ENCODE data around the gene CASP3. TPM values are rescaled to one million over a fixed set of nuclear protein-coding genes. Genes with fewer than 3 reads are reported as not detected.
"Not testable (repeated sequence)": the region's sequence is repeated elsewhere in the genome, so short reads cannot be mapped to it uniquely, and the experiment has no call there.

CASP3 gene
- polyA plus RNA-seq, 10 donors, result 36.8 to 52.6 (median 41.9) TPM

- no peak for DNase-seq
Measured at GRCh38 chr4:184668096-184668495, 18.8 kb upstream of the CASP3 start.

DNA sequence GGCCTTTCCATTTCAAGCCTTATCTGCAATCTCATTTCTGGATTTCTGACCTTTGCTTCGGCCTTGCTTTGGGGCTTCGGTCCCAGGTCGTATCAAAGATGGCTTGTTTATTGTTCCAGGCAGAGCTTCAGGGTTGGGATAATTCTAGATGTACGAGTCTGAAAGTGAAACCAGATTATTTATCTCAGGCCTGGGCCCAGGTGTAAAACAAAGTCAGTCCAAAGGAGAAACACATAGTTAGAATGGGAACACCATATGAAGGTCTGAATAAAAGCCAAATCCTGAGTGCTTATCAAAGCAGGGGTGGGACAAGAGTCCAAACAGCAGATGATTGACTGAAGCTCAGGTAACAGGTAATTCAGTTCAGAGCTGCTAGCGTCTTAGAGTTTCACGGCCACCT is 17.4 kb upstream of the CASP3 start:
- DNase-seq, result no peak

GRCh38 chr4:184664445-184665210 is 15.4 kb upstream of the CASP3 start:
- DNase-seq, result peak in 1 of 3 donors; percentile 10

GRCh38 chr4:184662236-184662635 is 13.0 kb upstream of the CASP3 start:
- DNase-seq, result no peak

DNA sequence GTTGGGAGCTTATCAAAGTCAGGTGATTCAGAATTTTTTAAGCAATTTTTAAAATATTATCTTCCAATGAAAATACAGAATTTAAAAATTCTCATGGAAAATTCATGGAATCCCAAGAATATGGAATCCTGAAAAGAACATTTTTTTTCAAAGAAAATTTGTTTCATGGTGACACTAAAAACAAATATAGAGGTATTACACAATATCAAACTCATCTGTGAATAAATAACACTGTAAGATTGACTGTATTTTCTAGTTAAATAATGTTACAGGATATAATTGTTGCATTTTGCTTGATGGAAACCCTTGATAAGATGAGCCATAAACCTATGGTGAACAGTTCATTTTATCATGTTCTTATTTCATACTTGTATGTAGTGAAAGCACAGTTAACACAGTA is 11.7 kb upstream of the CASP3 start:
- DNase-seq, result no peak

DNA sequence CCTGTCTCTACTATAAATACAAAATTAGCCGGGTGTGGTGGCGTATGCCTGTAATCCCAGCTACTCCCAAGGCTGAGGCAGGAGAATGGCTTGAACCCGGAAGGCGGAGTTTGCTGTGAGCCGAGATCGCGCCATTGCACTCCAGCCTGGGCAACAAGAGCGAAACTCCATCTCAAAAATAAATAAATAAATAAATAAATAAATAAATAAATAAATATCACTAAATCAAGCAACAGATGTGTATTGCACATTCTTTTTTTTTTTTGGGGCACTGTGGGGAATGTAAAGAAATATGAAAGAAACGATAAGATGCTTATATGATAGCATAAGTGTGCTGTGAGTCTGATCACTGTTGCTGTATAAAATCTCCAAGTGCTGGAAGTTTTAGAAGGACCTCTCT is 8.6 kb upstream of the CASP3 start:
- DNase-seq, result not testable (repeated sequence)

DNA sequence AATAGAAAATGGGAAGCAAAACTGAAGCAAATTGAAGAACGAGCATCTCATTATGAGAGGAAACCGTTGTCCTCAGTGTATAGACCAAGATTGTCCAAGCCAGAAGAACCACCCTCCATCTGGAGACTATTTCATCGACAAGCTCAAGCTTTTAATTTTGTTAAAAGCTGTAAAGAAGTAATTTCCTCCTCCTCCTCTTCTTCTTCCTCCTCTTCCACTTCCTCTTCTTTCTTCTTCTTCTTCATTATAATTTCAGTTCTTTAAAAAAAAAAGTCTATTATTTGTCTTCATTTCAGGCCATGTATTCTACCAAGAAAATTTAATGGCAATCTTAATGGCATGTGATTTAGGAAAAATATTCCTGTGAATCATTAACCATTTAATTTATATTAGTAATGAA is 7.9 kb upstream of the CASP3 start:
- DNase-seq, result no peak

DNA sequence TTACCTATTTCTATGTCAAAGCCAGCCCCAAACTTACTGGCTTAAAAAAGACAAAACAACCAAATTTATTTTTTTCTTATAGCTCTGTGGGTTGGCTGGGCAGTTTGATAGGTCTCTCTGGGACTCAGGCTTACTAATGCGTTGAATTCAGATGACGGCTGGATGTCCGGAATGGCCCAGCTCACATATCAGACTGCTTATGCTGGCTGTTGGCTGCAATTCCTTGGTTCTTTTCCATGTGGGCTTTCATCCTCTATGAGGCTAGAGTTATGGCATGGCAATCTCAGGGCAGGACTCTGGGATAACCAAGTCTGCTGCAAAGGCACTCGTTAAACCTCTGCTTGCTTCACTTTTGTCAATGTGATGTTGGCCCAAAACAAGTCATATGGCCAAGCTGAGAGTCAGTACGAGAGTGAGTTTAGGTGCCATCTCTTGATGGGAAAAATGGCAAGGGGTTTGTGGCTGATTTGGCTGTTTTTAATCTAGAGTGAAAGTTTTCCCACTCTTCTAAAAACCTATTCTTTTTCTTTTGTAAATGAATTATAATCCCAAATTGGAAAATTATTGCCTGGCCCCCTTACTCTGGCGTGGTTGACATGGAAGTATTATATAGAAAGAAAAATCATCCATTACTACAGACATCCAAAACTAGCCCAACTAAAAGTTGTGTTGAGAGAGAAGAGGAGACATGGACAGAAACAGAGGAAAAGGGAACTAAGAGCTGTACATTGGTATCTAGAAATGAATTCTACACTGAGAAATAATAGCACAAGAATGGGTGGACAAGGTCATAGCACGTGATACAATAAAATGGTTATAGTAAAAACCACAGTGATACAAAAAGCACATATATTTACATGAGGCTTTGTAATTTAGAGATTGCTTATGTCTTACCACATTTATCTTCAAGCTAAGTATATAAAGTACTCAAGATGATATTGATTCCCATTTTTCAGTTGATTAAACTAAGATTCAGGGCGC is 6.9 kb upstream of the CASP3 start:
- peak; percentile 44 to 64 (median 55) for DNase-seq

DNA sequence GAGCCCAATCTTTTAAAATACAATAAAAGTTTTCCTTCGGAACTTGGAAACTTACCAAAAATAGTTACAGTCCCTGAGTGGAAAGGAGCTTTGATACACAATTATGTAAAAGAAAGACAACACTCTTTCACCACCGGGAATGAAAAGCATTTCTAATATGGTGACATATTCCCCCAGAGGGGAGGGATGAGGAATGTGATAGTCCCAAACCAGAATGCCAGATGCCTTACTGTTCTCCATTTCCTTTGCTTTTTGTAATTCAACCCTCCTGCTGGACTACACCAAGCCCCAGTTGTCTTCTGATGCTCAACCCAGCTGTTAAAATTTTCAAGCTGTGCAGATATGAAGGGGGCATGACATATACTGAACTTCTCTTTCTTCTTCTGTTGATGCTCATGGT is 4.4 kb upstream of the CASP3 start:
- peak; percentile 29 to 65 (median 59) for DNase-seq

DNA sequence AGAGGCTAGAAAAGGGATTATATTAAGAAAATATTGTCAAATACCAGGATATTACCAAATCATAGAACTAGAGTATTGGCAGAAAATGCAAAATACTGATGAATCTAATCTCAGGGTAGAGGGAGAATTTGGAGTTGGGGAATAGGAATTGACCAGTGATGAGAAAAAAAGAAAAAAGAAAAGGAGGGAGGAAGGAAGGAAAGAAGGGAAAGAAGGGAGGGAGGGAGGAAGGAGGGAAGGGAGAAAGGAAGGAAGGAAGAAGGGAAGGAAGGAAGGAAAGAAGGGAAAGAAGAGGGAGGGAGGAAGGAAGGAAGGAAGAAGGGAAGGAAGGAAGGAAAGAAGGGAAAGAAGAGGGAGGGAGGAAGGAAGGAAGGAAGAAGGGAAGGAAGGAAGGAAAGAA is 3.4 kb upstream of the CASP3 start:
- not testable (repeated sequence) for DNase-seq

- DNase-seq, result no peak
Measured at GRCh38 chr4:184651899-184652298, 2.7 kb upstream of the CASP3 start.

GRCh38 chr4:184649971-184650855 is 966 bp upstream of the CASP3 start:
- DNase-seq, result peak in 2 of 3 donors; percentile 43 to 54

GRCh38 chr4:184648313-184649025 is 778 bp downstream of the CASP3 start:
- peak; percentile 24 to 87 (median 67) for DNase-seq

DNA sequence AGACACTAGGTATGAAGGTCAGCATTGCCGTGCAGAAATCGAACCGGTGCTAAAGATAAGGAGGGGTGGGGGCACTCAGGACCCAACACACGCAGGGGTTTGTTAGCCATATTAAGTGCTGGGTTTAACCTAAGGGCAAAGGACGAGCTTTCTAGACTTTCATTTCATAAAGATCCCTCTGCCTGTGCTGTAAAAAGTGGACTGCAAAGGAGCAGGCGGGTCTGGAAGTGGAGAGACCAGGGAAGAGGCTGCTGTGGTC is 1.3 kb downstream of the CASP3 start:
- DNase-seq, result no peak

DNA sequence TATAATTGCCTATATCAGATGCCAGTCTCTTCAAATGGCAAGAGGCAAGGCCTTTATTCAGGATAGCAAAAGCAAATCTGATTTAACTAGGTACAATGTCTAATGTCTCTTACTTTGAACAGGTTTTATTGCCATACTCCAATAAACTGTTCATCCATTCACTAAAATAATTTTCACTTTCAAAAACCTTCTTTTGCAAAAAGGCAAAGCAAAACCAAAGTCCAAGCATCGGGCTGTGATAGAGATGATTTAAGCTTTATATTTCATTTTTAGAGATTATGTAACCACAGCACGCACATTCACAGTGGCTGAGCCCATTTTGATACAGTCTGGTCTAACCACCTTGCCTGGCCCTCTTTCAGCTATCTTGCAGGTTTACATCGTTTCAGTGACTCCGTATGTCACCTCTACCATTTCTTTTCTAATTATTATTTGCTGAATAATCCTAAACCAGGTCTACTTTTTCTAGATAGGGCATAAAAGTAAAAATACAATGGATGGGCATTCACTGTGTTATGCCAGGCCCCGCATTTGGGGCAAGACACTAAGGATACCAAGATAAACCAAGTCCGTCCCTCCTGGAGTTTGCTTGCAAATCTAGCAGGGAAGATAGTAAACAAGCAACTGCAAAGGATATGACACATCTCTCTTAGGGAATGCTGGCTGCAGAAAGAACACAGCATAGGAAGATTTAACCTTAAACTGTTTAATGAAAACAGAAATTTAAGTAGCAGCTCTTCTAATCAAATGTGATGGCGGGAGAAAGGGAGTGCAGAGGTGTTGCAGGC is 1.8 kb downstream of the CASP3 start:
- no peak for DNase-seq

GRCh38 chr4:184645904-184646610 is 3.2 kb downstream of the CASP3 start:
- no peak for DNase-seq

DNA sequence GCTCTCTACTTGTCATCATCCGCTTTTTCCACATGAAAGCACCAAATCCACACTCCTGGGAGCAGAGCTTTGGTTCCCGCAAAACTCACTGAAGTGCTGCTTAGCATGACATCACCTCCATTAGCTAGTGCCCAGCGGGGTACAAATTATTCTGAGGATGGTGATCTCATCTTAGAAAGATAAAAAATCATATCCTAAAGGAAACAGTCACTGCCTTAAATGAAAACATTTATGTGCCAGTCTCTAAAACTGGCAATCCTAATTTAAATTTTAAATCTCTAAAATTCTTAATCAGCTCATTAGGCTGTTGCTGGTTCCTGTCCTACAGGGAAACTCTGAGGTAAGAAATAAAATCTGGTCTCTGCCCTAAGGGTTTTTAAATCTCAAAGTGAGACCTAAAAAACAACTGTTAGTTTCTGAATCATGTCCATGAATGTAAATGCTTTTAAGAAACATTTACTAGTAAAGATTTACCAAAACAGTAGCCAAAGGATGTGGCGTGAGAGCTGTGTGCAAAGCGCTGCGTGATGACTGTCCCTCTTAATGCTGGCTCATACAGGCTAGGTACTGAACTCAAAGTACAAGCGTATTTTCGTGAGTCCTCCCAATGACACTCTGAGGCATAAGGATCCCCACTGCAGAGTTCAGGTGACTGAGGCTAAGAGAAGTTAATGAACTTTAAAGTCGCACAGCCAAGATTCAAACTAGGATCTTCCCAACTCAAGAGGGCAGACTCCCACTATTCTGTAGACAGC is 4.5 kb downstream of the CASP3 start:
- DNase-seq, result no peak

DNA sequence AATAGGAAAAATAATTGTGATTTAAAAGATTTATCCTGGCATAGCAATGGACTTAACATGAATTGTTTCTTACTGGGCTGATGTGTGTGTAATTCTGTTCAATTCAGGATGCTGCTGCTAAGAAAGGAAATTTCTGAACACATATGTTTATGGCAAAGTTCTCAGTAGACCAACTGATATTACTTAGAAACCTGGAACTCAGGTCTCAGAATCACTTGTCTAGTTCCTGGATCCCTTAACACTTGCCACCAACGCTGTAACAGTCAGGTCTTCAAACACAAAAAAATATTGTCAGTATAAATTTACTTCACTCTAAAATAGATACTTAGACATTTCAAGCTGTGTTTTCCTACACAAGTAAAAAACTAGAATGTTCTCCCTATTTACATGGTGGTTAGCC is 5.5 kb downstream of the CASP3 start:
- DNase-seq, result no peak

DNA sequence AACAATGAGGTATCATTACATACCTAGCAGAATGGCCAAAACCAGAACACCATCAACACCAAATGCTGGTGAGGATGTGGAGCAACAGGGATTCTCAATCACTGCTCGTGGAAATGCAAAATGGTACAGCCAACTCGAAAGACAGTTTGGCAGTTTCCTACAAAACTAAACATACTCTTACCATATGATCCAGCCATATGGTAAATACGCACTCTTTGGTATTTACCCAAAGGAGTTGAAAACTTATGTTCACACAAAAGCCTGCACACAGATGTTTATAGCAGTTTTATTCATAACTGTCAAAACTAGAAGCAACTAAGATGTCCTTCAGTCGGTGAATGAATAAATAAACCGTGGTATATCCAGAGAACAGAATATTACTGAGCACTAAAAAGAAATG is 7.8 kb downstream of the CASP3 start:
- DNase-seq, result no peak
